GM18867 (cell line): ENCODE measurements around the gene SLC7A5.

ENCODE experiments used
- ATAC-seq: cut with Tn5 transposase; IDR thresholded peaks from one replicate; pipeline ENCODE4 v1.9.1; 2021; ENCODE audit warnings: mild to moderate bottlenecking, moderate library complexity; ENCODE audit not compliant: unreplicated experiment

SLC7A5 gene

GRCh38 chr16:87847785-87848675 lies 21.3 kb downstream of the SLC7A5 start:
- no peak for ATAC-seq

- no peak for ATAC-seq
Observed at GRCh38 chr16:87847467-87847784, 21.9 kb downstream of the SLC7A5 start.

- ATAC-seq = no peak
Observed at GRCh38 chr16:87846705-87847466, 22.4 kb downstream of the SLC7A5 start.

- no peak for ATAC-seq
Observed at GRCh38 chr16:87845807-87846619, 23.3 kb downstream of the SLC7A5 start.

GRCh38 chr16:87845213-87845612 lies 24.1 kb downstream of the SLC7A5 start:
- ATAC-seq = no peak

GRCh38 chr16:87844809-87845208 lies 24.5 kb downstream of the SLC7A5 start:
- ATAC-seq = no peak

GRCh38 chr16:87844120-87844733 lies 25.1 kb downstream of the SLC7A5 start:
- ATAC-seq = no peak

- no peak for ATAC-seq
Observed at GRCh38 chr16:87843678-87844105, 25.6 kb downstream of the SLC7A5 start.

- no peak for ATAC-seq
Observed at GRCh38 chr16:87842209-87842869, 27.0 kb downstream of the SLC7A5 start.

GRCh38 chr16:87841340-87842208 lies 27.7 kb downstream of the SLC7A5 start:
- no peak for ATAC-seq

- ATAC-seq = no peak
Observed at GRCh38 chr16:87840271-87840978, 28.9 kb downstream of the SLC7A5 start.

- no peak for ATAC-seq
Observed at GRCh38 chr16:87839542-87840270, 29.6 kb downstream of the SLC7A5 start.

GRCh38 chr16:87838643-87839541 lies 30.4 kb downstream of the SLC7A5 start:
- ATAC-seq = no peak

- ATAC-seq = no peak
Observed at GRCh38 chr16:87837627-87838289, 31.5 kb downstream of the SLC7A5 start.

GRCh38 chr16:87836844-87837581 lies 32.3 kb downstream of the SLC7A5 start:
- ATAC-seq = no peak

- ATAC-seq = no peak
Observed at GRCh38 chr16:87836346-87836843, 32.9 kb downstream of the SLC7A5 start.
